Parathyroid adenoma (tissue), 2 donors: ENCODE results near the gene ATP2B1.

Experiments used
- H2AFZ ChIP-seq: fragments of 300-600 bp; sonication (generic); one replicate; pipeline ENCODE4 v1.7.0; 2017; ENCODE audit warnings: antibody characterized with exemption, mild to moderate bottlenecking
- H3K27ac ChIP-seq: fragments of 300-600 bp; sonication (generic); one replicate; pipeline ENCODE4 v1.7.0; 2017
- H3K27me3 ChIP-seq: fragments of 300-600 bp; sonication (generic); one replicate; pipeline ENCODE4 v1.7.0; 2017; ENCODE audit warnings: low read length; ENCODE audit not compliant: control insufficient read depth, insufficient read depth
- H3K36me3 ChIP-seq: fragments of 300-600 bp; sonication (generic); one replicate; pipeline ENCODE4 v1.7.0; 2017; ENCODE audit warnings: low read length; ENCODE audit not compliant: control insufficient read depth, insufficient read depth
- H3K4me1 ChIP-seq: fragments of 300-600 bp; sonication (generic); one replicate; pipeline ENCODE4 v1.7.0; 2017; ENCODE audit warnings: control low read depth
- H3K4me2 ChIP-seq: fragments of 300-600 bp; sonication (generic); one replicate; pipeline ENCODE4 v1.7.0; 2017; ENCODE audit warnings: low read length
- H3K4me3 ChIP-seq: fragments of 300-600 bp; sonication (generic); one replicate; pipeline ENCODE4 v1.7.0; 2017; ENCODE audit warnings: low read depth, low read length
- H3K79me2 ChIP-seq: fragments of 300-600 bp; sonication (generic); one replicate; pipeline ENCODE4 v1.7.0; 2017; ENCODE audit warnings: control low read depth
- H3K9ac ChIP-seq: fragments of 300-600 bp; sonication (generic); one replicate; pipeline ENCODE4 v1.7.0; 2017; ENCODE audit warnings: mild to moderate bottlenecking
- H3K9me3 ChIP-seq: fragments of 300-600 bp; sonication (generic); one replicate; pipeline ENCODE4 v1.7.0; 2017; ENCODE audit warnings: low read length; ENCODE audit not compliant: control insufficient read depth
- CTCF ChIP-seq: fragments of 300-600 bp; sonication (generic); IDR thresholded peaks from one replicate; pipeline ENCODE4 v1.7.0; 2017; ENCODE audit warnings: antibody characterized with exemption, mild to moderate bottlenecking
- donor health status: primary hyperparathyroidism.

The ATP2B1 gene

GRCh38 chr12:89704457-89704856, 4.2 kb downstream of the ATP2B1 start:
- Histone ChIP-seq H3K4me2 (no peak overlapping the region), H3K4me3 (no peak overlapping the region), H3K36me3 (no peaks in the 10 kb centered on the region), H3K9ac (no peak overlapping the region), H3K4me1 (peaks cover 2% of the 10 kb centered on the region), H3K27ac (no peak overlapping the region), H2AFZ (no peak overlapping the region), H3K9me3 (no peaks in the 10 kb centered on the region), H3K79me2 (peaks cover 19% of the 10 kb centered on the region), H3K27me3 (no peaks in the 10 kb centered on the region)
- no peak for TF ChIP-seq CTCF

- Histone ChIP-seq H3K79me2 (peaks cover 19% of the 10 kb centered on the region), H3K4me1 (peaks cover 2% of the 10 kb centered on the region), H3K27me3 (no peaks in the 10 kb centered on the region), H2AFZ (no peak overlapping the region), H3K27ac (no peak overlapping the region), H3K4me2 (no peak overlapping the region), H3K36me3 (no peaks in the 10 kb centered on the region), H3K4me3 (no peak overlapping the region), H3K9ac (no peak overlapping the region), H3K9me3 (no peaks in the 10 kb centered on the region)
- no peak for TF ChIP-seq CTCF
Observed at GRCh38 chr12:89703768-89704167, 4.9 kb downstream of the ATP2B1 start.

GRCh38 chr12:89702503-89702902, 6.1 kb downstream of the ATP2B1 start:
- no peak overlapping the region for H3K9ac ChIP-seq
- H3K79me2 ChIP-seq = peaks cover 24% of the 10 kb centered on the region
- TF ChIP-seq CTCF = no peak
- no peak overlapping the region for H3K4me2 ChIP-seq
- H3K4me1 ChIP-seq = peaks cover 2% of the 10 kb centered on the region
- H3K4me3 ChIP-seq = no peak overlapping the region
- no peak overlapping the region for H2AFZ ChIP-seq
- no peak overlapping the region for H3K27ac ChIP-seq
- no peaks in the 10 kb centered on the region for H3K27me3 ChIP-seq
- no peaks in the 10 kb centered on the region for H3K9me3 ChIP-seq
- H3K36me3 ChIP-seq = no peaks in the 10 kb centered on the region

- Histone ChIP-seq H3K36me3 (no peaks in the 10 kb centered on the region), H3K79me2 (peaks cover 18% of the 10 kb centered on the region), H3K27ac (no peak overlapping the region), H3K27me3 (no peaks in the 10 kb centered on the region), H2AFZ (no peak overlapping the region), H3K4me2 (no peak overlapping the region), H3K4me3 (no peak overlapping the region), H3K9me3 (no peaks in the 10 kb centered on the region), H3K9ac (no peak overlapping the region), H3K4me1 (no peaks in the 10 kb centered on the region)
- TF ChIP-seq CTCF = no peak
Observed at GRCh38 chr12:89701606-89702206, 6.9 kb downstream of the ATP2B1 start.

- H3K4me2 ChIP-seq = no peak overlapping the region
- H3K79me2 ChIP-seq = peaks cover 16% of the 10 kb centered on the region
- no peak overlapping the region for H3K27ac ChIP-seq
- no peak overlapping the region for H2AFZ ChIP-seq
- no peak overlapping the region for H3K9ac ChIP-seq
- TF ChIP-seq CTCF = no peak
- H3K9me3 ChIP-seq = no peaks in the 10 kb centered on the region
- no peaks in the 10 kb centered on the region for H3K36me3 ChIP-seq
- H3K4me3 ChIP-seq = no peak overlapping the region
- H3K4me1 ChIP-seq = no peaks in the 10 kb centered on the region
- no peaks in the 10 kb centered on the region for H3K27me3 ChIP-seq
Observed at GRCh38 chr12:89700191-89700810, 8.3 kb downstream of the ATP2B1 start.
